CD8-positive, alpha-beta memory T cell (primary cell): Measurements from ENCODE around the gene GABRQ. TPM values are rescaled to one million over a fixed set of nuclear protein-coding genes. Genes with fewer than 3 reads are reported as not detected.
A peak's percentile ranks its signal among the peaks of the same experiment; 100 is the strongest.

ENCODE experiments used
- CTCF ChIA-PET: fragments of 350-600 bp; sonication (Branson Sonifier 250); formaldehyde crosslinking; loops from one replicate; lab custom pipeline; 2021; ENCODE audit warnings: antibody characterized with exemption; lab: Charles Lee
- POLR2A ChIA-PET: fragments of 350-600 bp; sonication (Branson Sonifier 250); formaldehyde crosslinking; loops from one replicate; lab custom pipeline; 2021; ENCODE audit warnings: antibody characterized with exemption; lab: Charles Lee
- DNase-seq, 5 donors: peaks; one replicate each; pipeline versions ENCODE4 v3.0.0 to v3.0.0-alpha.2; 2020 to 2022; ENCODE audit warnings: mixed read lengths in 1 of 5
- H3K27ac ChIP-seq: one replicate; pipeline ENCODE4 v1.7.0; 2013; ENCODE audit warnings: low read depth, mild to moderate bottlenecking, low read length, moderate library complexity
- H3K27me3 ChIP-seq: 2 replicates; pipeline ENCODE4 v1.7.0; 2013; ENCODE audit warnings: low read length, mild to moderate bottlenecking; ENCODE audit not compliant: insufficient read depth, poor library complexity, severe bottlenecking
- H3K36me3 ChIP-seq: 2 replicates; pipeline ENCODE4 v1.7.0; 2013; ENCODE audit warnings: mild to moderate bottlenecking, low read length, moderate library complexity; ENCODE audit not compliant: insufficient read depth
- H3K4me1 ChIP-seq: 2 replicates; pipeline ENCODE4 v1.7.0; 2013; ENCODE audit warnings: mild to moderate bottlenecking, low read length, moderate library complexity; ENCODE audit not compliant: insufficient read depth
- H3K4me3 ChIP-seq: 2 replicates; pipeline ENCODE4 v1.7.0; 2013; ENCODE audit warnings: mild to moderate bottlenecking, low read length
- H3K9me3 ChIP-seq: 2 replicates; pipeline ENCODE4 v1.7.0; 2013; ENCODE audit warnings: mild to moderate bottlenecking, low read length
- H3K27ac Mint-ChIP-seq, 8 donors: one replicate each; pipeline ENCODE4 v1.8.0; 2020 to 2021; ENCODE audit warnings: mixed read lengths in 8 of 8, mild to moderate bottlenecking in 6 of 8, inconsistent platforms in 3 of 8, moderate library complexity in 3 of 8
- H3K27me3 Mint-ChIP-seq, 2 donors: one replicate each; pipeline ENCODE4 v1.8.0; 2020 to 2021; ENCODE audit warnings: mixed read lengths in 2 of 2, mild to moderate bottlenecking in 1 of 2, moderate library complexity in 1 of 2
- H3K36me3 Mint-ChIP-seq, 3 donors: one replicate each; pipeline ENCODE4 v1.8.0; 2020 to 2021; ENCODE audit warnings: mixed read lengths in 3 of 3, inconsistent platforms in 1 of 3, mild to moderate bottlenecking in 1 of 3
- H3K4me1 Mint-ChIP-seq, 3 donors: one replicate each; pipeline ENCODE4 v1.8.0; 2020 to 2021; ENCODE audit warnings: mixed read lengths in 3 of 3, inconsistent platforms in 1 of 3, mild to moderate bottlenecking in 1 of 3
- H3K4me3 Mint-ChIP-seq, 7 donors: one replicate each; pipeline ENCODE4 v1.8.0; 2020 to 2021; ENCODE audit warnings: mixed read lengths in 7 of 7, mild to moderate bottlenecking in 6 of 7, moderate library complexity in 4 of 7, inconsistent platforms in 2 of 7
- H3K9me3 Mint-ChIP-seq, 5 donors: one replicate each; pipeline ENCODE4 v1.8.0; 2020 to 2022; ENCODE audit warnings: mixed read lengths in 5 of 5, mild to moderate bottlenecking in 3 of 5, moderate library complexity in 2 of 5, inconsistent platforms in 1 of 5
- polyA plus RNA-seq: library from polyadenylated mRNA; unstranded; fragments of 300-500 nt; fragmentation: Illumina TruSeq; gene quantifications from one replicate; pipeline ENCODE4 v1.2.3, GENCODE V29; 2021
- total RNA-seq, 2 experiments: library from RNA; stranded (reverse); gene quantifications; one replicate each; pipeline ENCODE4 v1.2.3, GENCODE V29; 2021

Gene GABRQ
- total RNA-seq (not detected), polyA plus RNA-seq (not detected)

DNA sequence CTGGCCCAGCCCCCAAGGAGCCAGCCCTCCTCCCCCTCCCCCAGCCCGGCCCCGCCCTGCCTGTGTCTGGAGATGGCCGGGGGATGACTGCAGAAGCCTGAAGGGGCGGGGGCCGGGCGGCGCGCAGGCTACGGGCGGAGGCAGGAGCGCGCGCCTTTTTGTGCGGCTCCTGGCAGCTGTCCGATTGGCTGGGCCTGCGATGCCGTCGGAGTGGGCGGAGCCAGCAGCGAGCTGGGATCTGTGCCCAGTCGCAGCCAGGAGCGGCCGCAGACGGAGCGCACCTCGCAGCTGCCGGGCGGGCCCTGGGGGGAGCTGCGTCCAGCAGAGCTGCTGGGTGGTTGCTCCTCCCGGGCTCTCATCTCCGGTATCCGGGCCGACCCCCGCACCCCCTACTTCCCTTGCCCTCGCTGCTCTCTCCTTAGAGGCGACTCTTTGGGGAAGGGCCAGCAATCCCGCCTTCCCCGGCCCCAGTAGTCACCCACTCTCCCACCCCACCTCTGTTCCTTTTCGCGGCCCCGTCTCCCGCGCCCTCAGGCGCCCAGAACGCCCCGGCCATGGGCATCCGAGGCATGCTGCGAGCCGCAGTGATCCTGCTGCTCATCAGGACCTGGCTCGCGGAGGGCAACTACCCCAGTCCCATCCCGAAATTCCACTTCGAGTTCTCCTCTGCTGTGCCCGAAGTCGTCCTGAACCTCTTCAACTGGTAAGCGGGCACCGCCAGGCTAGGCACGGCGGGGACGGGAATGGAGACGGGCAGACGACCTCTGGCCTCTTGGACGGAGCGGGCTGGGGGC, at the start of gene GABRQ:
Gene GABRQ, plus strand, starts transcription at position 247 of the 794 bp plus-strand sequence. Its CDS starts 308 bp downstream, at position 555.
- no peaks in the 10 kb centered on the region for H3K36me3 ChIP-seq
- no peak within 1 kb of the TSS for H3K4me3 ChIP-seq
- CTCF ChIA-PET, result no interaction called here
- Mint-ChIP-seq H3K4me1 (no peaks in the 10 kb centered on the region), H3K9me3 (peaks cover 0 to 3% (median 0%) of the 10 kb centered on the region in 5 donors), H3K27me3 (peaks cover 21 to 26% of the 10 kb centered on the region in 2 donors), H3K4me3 (no peak within 1 kb of the TSS), H3K36me3 (no peaks in the 10 kb centered on the region), H3K27ac (no peak within 1 kb of the TSS)
- DNase-seq, result no peak
- no peaks in the 10 kb centered on the region for H3K27me3 ChIP-seq
- H3K4me1 ChIP-seq, result no peaks in the 10 kb centered on the region
- POLR2A ChIA-PET, result no interaction called here
- H3K9me3 ChIP-seq, result no peaks in the 10 kb centered on the region
- no peak within 1 kb of the TSS for H3K27ac ChIP-seq

DNA sequence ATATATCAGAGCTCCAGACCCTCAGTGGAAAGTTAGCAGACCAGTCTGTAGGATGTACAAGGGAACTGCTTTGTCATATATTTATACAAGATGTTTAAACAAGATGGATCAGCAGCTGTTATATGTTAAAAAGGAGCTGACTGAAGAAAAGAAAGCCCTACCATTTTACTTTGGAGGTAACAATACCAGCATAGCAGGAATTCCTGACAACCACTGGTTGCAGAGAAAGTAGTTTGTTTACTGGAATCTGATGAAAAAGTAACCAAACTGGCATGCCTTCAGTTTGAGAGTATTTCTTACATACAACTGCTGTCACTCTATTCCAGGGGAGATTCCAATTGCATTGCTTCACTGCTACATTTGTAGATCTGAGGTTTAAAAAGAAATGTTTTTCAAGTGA, 49.5 kb upstream of the GABRQ start:
- ChIA-PET POLR2A (no interaction called here), CTCF (no interaction called here)
- Histone ChIP-seq H3K36me3 (no peaks in the 10 kb centered on the region), H3K27me3 (no peaks in the 10 kb centered on the region), H3K27ac (no peak overlapping the region), H3K4me3 (no peak overlapping the region), H3K4me1 (no peaks in the 10 kb centered on the region), H3K9me3 (no peaks in the 10 kb centered on the region)
- Mint-ChIP-seq H3K27me3 (peaks cover 0 to 4% of the 10 kb centered on the region in 2 donors), H3K4me3 (no peak overlapping the region), H3K27ac (no peak overlapping the region), H3K36me3 (no peaks in the 10 kb centered on the region), H3K9me3 (no peaks in the 10 kb centered on the region), H3K4me1 (no peaks in the 10 kb centered on the region)
- DNase-seq, result no peak

DNA sequence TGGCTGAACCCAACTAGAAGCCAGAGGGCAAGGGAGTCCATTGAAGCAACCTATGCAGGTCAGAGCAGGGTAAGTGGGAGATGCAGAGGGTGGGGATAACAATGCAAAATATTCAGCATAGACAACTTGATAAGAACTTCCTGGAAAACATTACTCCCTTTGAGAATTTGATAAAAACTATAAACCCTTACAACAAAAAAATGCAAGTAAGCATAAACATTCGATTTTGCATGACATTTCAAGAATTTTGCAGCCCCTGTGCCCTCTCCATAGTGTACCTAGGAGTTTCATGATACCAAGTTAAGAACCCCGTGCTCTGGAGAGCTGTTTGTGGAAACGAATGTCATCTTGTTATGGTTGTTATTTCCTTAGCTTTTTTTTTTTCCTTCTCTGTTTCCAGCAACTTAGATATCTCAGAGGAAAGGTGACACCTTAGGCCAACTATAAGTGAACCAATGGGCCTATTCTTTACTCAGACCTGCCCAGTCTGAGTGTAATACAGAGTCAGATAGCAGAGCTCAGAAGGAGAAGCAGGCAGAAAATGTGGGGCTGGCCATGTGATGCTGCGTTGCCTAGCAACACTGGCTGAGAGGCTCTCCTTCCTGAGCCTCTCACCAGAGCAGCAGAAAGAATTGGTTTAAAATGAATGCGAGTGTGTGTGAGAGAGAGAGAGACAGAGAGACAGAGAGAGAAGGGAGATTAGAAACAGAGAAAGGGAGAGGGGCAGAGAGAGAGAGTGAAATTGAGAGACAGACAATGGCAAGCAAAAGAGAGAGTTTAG, 36.7 kb upstream of the GABRQ start:
- Mint-ChIP-seq H3K27ac (no peak overlapping the region), H3K9me3 (peaks cover 0 to 4% (median 0%) of the 10 kb centered on the region in 5 donors), H3K36me3 (peaks cover 0 to 1% (median 0%) of the 10 kb centered on the region in 3 donors), H3K4me1 (no peaks in the 10 kb centered on the region), H3K4me3 (no peak overlapping the region), H3K27me3 (peaks cover 10 to 11% of the 10 kb centered on the region in 2 donors)
- no peak overlapping the region for H3K4me3 ChIP-seq
- H3K27me3 ChIP-seq, result no peaks in the 10 kb centered on the region
- CTCF ChIA-PET, result no interaction called here
- POLR2A ChIA-PET, result no interaction called here
- H3K27ac ChIP-seq, result no peak overlapping the region
- H3K4me1 ChIP-seq, result no peaks in the 10 kb centered on the region
- no peaks in the 10 kb centered on the region for H3K36me3 ChIP-seq
- H3K9me3 ChIP-seq, result no peaks in the 10 kb centered on the region
- no peak for DNase-seq

DNA sequence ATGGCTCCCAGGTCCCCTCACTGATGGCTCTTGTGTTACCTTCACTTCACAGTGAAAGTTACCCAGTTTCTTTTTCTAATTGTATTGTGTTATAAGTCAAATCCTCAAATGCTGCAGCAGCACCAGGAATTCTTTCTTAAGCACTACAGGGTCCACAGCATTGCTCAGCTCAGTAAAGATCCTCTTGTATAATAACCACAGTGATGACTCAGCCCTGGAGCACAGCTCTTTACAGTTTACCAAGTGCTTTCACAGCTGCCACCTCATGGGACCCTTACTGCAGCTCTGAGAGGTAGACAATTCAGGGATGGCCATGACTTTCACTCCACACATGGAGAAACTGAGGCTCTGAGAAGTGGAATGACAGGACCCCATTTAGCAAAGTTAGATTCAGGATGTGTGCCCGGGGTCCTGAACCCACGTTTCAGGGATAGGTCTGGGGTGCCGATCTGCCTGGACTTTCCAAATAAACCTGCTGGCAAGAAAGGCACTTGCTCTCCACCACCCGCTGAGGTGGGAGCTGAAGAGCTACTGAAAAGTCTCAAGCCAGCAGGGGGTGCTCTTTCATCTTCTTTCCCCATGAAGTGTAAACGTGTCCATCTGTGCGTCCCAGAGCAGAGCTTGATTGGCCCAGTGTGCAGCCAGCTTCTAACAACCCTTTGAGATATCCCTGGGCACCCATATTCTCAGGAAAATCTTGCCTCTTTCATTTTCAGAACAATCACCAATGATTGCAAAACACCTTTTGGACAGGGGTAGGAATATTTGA, 35.7 kb upstream of the GABRQ start:
- Mint-ChIP-seq H3K27ac (no peak overlapping the region), H3K4me1 (no peaks in the 10 kb centered on the region), H3K36me3 (peaks cover 0 to 1% (median 0%) of the 10 kb centered on the region in 3 donors), H3K9me3 (peaks cover 0 to 4% (median 2%) of the 10 kb centered on the region in 5 donors), H3K27me3 (peaks cover 7 to 14% of the 10 kb centered on the region in 2 donors), H3K4me3 (no peak overlapping the region)
- H3K36me3 ChIP-seq, result no peaks in the 10 kb centered on the region
- no peaks in the 10 kb centered on the region for H3K9me3 ChIP-seq
- no peak for DNase-seq
- CTCF ChIA-PET, result no interaction called here
- H3K4me1 ChIP-seq, result no peaks in the 10 kb centered on the region
- no peak overlapping the region for H3K27ac ChIP-seq
- no peaks in the 10 kb centered on the region for H3K27me3 ChIP-seq
- H3K4me3 ChIP-seq, result no peak overlapping the region
- POLR2A ChIA-PET, result no interaction called here

DNA sequence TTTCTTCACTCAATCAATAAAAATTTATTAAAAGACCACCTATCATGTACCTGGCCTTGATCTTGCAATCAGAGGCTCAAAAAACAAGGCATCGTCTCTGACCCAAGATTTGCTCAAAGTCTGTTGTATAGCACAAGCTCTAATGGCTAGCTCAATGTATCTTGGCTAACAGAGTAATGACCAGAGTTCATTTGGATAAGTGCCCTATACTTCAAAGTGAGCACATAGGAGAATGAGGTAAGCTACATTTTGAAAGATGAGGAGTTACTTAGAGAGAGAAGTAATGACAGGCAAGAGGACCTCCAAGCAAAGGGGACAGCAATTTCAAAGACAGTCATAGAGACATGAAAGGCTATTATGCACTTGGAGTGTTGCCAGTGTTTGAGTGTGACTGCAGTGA, 22.9 kb upstream of the GABRQ start:
- DNase-seq, result no peak
- Histone ChIP-seq H3K4me3 (no peak overlapping the region), H3K9me3 (no peaks in the 10 kb centered on the region), H3K27ac (no peak overlapping the region), H3K27me3 (no peaks in the 10 kb centered on the region), H3K4me1 (no peaks in the 10 kb centered on the region), H3K36me3 (no peaks in the 10 kb centered on the region)
- Mint-ChIP-seq H3K9me3 (no peaks in the 10 kb centered on the region), H3K27ac (no peak overlapping the region), H3K4me1 (no peaks in the 10 kb centered on the region), H3K4me3 (no peak overlapping the region), H3K27me3 (peaks cover 13 to 18% of the 10 kb centered on the region in 2 donors), H3K36me3 (no peaks in the 10 kb centered on the region)
- ChIA-PET CTCF (no interaction called here), POLR2A (no interaction called here)

DNA sequence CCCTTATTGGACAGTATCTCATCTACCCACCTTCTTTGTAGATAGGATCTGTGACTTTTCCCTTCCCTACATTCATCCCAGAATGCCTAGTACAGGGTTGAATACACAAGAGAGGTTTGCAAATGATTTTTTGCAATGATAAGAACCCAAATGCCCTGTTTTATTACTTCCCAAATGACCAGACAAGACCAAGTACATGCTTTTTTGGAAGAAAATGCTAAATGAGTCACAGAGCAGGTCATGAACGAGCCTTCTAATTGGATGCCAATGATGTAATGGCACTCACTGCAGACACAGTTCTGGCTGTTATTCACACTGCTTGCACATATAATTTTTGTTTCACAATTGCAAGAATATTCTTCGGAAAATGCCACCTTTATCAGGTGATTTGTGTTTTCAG, 17.8 kb upstream of the GABRQ start:
- Histone ChIP-seq H3K9me3 (no peaks in the 10 kb centered on the region), H3K4me1 (no peaks in the 10 kb centered on the region), H3K27ac (no peak overlapping the region), H3K27me3 (no peaks in the 10 kb centered on the region), H3K4me3 (no peak overlapping the region), H3K36me3 (no peaks in the 10 kb centered on the region)
- no peaks in the 10 kb centered on the region for H3K36me3 Mint-ChIP-seq
- no peak for DNase-seq
- no peak overlapping the region for H3K4me3 Mint-ChIP-seq
- H3K4me1 Mint-ChIP-seq, result no peaks in the 10 kb centered on the region
- H3K27me3 Mint-ChIP-seq, result peaks cover 10 to 19% of the 10 kb centered on the region in 2 donors
- no peak overlapping the region for H3K27ac Mint-ChIP-seq
- ChIA-PET CTCF (no interaction called here), POLR2A (no interaction called here)
- no peaks in the 10 kb centered on the region for H3K9me3 Mint-ChIP-seq

DNA sequence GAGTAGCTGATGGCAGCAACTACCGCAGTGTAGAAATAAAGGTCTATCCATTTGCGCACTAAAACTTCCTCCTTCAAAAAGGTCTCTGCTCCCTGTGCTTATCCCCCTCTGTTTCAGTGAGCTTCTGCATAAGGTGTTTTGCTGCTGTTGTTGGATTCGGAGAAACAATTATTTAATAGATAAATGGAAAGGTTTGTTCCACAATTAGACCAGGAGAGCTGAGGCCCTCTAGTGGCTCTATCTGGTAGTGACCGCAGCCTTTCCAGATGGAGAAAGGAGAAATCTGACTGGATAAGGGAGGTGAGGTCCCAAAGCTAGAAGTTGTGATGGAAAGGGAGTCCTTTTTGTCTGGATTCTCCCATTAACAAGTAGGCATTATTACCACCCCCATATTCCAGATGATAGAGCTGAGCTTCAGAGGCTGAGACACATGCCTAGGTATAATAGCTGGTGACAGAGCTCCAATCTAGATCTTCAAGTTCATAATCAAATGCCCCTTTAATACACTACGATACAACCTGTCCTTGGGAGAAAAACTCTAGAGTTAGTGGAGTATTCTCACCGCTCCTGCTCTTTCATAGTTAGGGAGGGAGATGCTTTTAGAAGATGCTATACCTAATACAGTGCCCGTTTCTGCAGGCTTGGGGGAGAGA, 5.1 kb upstream of the GABRQ start:
- Mint-ChIP-seq H3K27me3 (peaks cover 16 to 22% of the 10 kb centered on the region in 2 donors), H3K4me1 (no peaks in the 10 kb centered on the region), H3K4me3 (no peak overlapping the region), H3K9me3 (no peaks in the 10 kb centered on the region), H3K27ac (no peak overlapping the region), H3K36me3 (no peaks in the 10 kb centered on the region)
- Histone ChIP-seq H3K27me3 (no peaks in the 10 kb centered on the region), H3K36me3 (no peaks in the 10 kb centered on the region), H3K27ac (no peak overlapping the region), H3K4me3 (no peak overlapping the region), H3K4me1 (no peaks in the 10 kb centered on the region), H3K9me3 (no peaks in the 10 kb centered on the region)
- CTCF ChIA-PET, result interaction anchor here (1.4 kb wide), 1 partner anchor 8 kb away, joined by 6 read pairs; no protein-coding TSS in a partner anchor
- peak in 2 of 5 donors; percentile 1 to 2 for DNase-seq
- POLR2A ChIA-PET, result no interaction called here
